GM18873 (cell line): ENCODE data around the gene CLTB.
"Not testable (repeated sequence)": the region's sequence is repeated elsewhere in the genome, so short reads cannot be mapped to it uniquely, and the experiment has no call there.

ENCODE experiments used
- ATAC-seq: cut with Tn5 transposase; IDR thresholded peaks from one replicate; pipeline ENCODE4 v1.9.1; 2021; ENCODE audit warnings: mild to moderate bottlenecking, moderate library complexity, moderate number of reproducible peaks; ENCODE audit not compliant: unreplicated experiment, low FRiP score

CLTB gene

DNA sequence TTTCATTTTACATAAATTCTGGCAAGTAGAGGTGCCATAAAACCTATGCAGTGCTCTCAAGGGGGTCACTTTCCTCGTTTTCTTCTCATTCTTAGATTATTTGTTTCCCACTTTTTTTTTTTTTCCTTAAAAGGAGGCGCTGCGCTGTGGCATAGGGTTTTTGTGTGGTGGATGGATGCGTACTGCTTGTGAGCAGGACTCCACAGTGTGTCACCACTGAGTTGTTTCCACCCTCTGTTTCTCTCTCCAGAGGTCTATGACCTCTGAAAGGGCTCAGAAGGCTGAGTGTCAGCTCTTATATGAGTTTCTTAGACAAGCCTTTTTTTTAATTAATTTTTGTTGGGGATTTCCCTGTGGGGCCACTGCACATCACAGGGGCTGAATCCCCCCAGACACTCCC, 13.6 kb upstream of the CLTB start:
- ATAC-seq: no peak

DNA sequence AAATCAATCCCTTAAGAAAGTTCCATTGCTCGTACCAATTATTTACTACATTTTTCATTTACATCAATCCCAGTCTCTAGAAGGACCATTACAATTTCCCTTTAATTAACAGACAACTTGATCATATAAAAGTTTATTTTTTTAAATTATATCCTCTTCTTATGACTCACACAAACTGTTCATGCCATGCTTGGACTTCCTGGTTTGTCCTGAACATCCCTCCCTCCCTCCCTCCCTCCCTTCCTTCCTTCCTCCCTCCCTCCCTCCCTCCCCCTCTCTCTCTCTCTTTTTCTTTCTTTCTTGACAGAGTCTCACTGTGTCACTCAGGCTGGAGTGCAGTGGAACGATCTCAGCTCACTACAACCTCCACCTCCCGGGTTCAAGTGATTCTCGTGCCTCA, 11.6 kb upstream of the CLTB start:
- no peak for ATAC-seq

DNA sequence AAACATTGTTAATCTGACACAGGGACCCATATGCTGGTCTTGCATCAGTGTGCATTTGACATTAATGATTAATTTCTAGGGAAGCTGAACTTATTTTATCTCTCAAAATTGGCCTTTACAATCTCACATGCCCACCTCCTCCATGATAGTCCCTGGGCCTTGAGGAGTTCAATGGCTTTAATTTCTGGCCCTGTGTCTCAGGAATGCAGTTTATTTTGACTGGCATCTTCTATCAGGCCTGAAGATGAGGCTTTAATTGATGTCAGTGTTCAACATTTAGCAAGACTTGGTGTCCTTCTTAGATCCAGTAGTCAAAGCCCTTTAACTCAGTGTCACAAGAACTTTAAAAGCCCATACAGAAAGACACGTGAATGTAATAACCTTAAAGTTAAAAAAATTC, 10.5 kb upstream of the CLTB start:
- ATAC-seq: no peak

DNA sequence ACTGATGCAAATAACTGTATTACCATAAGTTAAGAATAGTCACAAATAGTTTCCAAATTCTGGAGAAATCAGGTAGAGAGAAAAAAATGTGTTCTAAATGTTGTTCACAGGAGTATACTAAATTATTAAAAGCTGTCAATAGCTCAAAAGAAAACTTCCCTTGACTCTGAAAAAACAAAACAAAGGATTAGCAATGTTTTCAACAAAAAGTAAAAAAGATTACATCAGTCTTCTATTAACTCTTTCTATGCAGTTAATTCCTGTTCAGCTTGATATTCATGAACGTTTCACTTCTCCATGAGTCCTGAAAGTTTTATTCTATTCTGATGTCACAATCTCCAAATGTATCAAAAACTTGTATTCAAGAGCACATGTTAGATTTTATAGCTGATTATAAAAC, 9.5 kb upstream of the CLTB start:
- no peak for ATAC-seq

DNA sequence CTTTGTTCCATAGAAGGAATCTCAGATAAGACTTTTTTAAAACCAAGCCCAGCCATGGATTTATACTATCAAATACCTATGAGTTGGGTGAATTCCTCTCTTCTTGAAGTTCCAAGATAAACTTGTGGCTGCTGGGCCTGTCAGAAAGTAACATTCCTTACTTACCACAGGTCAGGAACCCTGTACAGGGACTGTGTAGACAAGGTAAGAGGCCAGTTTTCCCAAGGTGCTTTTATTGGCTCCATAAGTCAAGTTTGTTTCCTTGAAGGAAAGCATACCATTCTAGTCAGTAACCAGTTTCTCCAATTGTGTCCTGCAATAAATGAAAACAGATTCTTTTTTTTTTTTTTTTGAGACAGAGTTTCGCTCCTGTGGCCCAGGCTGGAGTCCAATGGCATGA, 8.8 kb upstream of the CLTB start:
- ATAC-seq: no peak

DNA sequence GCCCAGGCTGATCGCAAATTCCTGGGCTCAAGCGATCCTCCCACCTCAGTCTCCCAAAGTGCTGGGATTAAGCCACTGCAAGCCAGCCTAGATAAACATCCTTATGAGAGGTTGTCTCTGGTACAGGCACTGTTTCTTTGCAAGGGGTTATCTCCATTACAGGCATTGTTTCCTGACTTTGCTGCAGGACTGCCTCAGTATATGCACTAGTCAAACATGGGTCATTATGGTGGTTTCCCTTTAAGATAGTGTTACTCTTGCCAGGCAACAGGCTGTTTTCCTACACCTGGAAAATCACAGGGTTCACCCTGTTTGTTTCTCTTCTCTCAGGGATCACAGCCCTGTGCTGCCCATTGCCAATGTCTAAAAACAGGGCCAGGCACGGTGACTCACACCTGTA, 7.8 kb upstream of the CLTB start:
- no peak for ATAC-seq

DNA sequence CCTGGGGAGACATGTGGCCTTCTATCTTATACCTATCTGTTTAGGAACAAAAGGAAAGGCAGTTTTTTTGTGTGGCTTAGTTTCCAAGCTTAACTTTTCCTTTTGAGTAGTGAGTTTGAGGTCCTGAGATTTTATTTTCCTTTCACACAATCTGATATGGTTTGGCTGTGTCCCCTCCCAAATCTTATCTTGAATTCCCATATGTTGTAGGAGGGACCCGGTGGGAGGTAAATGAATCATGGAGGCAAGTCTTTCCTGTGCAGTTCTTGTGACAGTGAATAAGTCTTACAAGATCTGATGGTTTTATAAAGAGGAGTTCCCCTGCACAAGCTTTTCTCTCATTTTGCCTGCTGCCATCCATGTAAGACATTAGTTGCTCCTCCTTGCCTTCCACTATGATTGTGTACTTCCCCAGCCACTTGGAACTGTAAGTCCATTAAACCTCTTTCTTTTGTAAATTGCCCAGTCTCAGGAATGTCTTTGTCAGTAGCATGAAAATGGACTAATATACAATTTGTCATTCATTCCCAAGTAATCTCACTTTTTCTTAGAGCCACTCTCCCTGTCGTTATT, 4.7 kb upstream of the CLTB start:
- no peak for ATAC-seq

DNA sequence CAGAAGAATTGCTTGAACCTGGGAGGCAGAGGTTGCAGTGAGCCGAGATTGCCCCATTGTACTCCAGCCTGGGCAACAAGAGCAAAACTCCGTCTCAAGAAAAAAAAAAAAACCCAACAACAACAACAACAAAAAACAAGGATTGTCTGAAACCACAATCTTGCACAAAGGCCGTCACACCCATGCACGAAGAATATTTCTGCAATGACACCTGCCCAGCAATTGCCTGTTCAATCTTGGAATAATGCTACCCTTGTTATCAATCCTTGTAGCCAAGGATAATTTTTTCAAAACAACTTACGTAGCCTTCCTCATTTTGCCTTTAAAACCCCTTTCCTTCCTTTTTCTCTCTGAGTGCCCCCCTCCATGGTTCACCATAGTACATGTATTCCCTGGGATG, 3.7 kb upstream of the CLTB start:
- ATAC-seq: no peak

DNA sequence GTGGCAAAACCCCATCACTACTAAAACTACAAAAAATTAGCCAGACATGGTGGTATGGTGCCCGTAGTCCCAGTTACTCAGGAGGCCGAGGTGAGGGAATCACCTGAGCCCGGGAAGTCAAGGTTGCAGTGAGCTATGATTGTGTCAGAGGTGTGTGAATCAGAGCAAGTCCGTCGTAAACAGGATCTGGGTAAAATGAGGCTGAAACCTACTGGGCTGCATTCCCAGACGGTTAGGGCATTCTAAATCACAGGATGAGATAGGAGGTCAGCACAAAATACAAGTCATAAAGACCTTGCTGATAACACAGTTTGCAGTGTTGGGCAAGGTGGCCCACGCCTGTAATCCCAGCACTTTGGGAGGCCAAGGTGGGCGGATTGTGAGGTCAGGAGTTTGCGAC, 1.9 kb upstream of the CLTB start:
- ATAC-seq: no peak

DNA sequence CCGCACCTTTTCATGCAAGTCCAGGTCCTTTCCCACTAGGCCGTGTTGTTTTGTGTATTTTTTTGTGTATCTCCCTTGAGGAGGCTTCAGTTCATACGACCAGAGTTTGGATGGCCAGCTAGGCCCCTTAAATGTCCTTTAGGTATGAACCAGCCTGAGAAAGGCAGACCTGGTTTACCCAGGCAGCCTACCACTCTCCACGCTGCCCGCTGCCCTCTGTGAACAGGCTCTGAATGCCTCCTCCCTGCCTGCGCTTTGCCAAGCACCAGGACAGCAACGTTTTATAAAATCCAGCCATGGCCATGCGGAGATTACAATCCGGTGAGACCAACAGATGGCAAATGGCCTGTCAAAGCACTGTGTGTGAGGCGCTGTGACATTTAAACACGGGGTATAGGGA, 626 bp upstream of the CLTB start:
- ATAC-seq: no peak

DNA sequence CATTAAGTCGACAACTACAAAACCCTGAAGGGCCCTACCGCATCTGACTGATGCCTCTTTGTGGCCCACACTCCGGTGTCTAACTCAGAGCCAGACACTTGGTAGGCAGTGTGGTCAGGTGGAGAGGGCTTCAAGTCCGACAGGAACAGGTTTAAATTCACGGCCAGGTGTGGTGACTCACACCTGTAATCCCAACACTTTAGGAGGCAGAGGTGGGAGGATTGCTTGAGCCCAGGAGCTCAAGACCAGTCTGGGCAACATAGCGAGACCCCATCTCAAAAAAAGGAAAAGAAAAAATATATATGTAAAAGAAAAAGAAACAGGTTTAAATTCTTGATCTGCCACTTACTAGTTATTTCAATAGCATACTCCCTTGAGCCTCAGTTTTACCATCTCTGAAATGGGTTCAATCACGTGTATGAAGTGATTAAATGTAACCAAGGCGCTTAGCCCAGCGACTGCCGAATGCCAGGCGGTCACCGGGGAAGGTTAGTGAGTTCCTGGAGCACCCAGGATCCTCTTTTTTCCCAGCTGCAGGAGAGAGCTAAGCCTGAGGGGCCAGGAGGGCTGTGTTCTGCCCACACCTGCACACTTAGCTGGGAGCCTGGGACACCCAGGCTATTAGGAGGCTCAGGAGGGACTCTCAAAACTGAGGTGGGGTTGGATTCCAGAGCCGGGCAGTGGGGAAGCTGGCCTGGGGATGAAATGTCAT, 943 bp downstream of the CLTB start:
- no peak for ATAC-seq

DNA sequence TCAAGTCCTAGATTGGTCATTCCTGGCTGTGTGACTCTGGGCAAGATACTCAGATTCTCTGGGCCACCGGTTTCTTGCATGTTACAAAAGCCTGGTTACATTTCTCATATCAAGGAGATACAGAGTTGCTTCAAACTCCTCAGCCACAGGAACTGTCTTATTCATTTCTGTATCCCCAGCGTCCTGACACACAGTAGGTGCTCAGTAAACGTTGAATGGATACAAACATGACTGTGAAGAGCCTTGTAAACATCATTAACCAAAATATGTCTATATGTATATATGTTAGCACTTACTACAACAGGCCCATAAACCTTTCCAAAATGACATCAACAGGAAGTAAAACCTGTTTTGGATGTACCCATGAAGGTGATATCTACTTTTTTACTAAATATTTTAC, 1.6 kb downstream of the CLTB start:
- ATAC-seq: no peak

DNA sequence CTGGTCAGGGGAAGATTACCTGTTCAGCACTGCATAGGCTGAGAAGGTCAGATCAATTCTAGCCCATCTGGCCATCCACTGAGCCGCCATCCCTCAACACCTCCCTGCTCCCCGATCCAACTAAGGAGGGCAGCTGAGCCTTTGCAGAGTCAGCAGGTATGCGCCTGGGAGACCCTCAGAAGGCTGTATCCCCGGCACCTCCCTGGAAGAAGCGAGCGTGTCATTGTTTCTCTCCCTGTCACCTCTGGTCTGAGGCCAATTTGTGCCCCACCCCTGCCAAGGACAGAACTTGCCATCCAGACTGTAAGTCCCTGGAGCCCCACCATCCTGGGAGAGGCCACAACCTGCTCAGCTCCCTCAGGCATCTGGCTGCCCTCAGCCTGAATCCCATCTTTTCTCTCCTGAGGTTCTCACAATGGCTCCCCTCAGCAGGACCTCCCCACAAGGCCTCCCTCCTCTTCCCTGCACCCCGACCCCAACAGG, 2.6 kb downstream of the CLTB start:
- ATAC-seq: no peak

DNA sequence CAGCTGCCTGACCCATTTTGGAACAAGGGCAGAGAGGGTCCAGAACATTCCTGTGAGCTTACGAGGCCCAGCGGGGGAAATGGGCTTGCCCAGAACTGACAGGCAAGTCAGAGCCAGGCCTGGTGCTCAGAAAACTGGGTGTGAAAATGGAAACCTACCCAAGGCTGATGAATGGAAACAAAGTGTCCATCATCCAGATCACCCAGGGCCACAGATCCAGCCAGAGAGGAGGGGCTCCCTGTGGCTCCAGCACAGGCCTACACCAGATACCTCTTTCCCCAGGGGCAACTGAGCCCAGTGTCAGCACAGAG, 3.1 kb downstream of the CLTB start:
- ATAC-seq: no peak

DNA sequence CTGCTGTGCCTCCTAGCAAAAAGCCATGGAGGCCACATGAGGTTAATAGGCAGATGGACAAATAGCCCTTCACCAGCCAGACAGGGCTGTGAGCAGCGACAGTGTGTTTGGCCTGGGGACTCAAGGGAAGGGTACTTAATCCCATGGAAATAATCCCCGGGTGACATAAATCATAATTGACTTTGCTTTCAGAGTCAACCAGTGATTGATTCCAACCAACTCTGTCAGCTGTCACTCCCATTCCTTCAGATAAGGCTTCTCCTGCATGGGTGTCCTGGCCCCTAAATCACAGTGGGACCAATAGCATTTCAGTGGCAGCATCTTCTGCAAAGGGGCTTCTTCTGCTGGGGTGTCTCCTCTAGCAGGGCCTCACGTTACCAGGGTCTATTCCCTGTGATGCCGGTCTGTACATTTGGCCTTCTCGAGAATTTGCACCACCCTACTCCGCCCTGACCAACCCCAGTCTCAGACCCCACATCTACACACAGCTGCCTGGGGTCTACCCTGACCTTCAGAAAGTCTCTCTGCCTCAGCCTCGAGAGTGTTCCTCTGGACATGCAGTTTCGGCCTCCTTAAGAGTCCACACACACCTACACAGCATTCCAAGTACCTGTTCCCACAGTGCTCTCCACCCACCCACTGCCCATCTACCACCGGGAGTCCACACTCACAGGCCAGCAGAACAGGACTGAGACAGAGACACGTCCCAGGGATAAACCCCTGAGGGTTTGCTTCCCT, 3.7 kb downstream of the CLTB start:
- no peak for ATAC-seq

DNA sequence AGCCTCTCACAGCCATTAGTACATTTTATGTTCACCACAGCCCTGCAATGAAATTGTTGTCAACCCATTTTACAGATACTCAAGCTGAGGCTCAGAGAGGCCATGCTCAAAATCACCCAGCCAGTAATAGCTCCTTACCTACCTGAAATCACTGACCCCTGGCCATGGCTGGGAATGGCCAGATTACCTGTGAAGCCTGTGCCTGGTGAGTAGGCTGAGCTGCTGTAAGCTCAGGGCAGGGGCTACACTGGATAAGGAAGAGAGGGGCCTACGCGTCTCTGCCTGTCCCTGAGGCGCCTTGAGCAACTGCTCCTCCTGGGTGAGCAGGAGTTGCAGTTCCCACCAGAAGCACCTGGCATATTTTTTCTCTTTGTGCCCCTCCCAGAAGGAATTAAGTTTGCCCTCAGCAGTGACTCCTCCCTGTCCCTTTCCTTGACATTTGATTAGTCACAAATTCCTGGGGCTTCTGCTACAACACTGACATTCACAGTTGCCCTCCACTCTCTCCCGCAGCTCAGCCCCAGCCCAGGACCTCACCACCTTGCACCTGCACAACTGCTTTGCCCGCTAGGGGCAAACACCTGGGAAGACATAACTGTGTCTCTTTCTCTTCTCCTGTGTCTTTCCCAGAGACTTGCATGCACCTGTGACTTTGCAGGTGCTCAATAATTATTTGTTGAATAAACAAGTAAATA, 5.7 kb downstream of the CLTB start:
- no peak for ATAC-seq

DNA sequence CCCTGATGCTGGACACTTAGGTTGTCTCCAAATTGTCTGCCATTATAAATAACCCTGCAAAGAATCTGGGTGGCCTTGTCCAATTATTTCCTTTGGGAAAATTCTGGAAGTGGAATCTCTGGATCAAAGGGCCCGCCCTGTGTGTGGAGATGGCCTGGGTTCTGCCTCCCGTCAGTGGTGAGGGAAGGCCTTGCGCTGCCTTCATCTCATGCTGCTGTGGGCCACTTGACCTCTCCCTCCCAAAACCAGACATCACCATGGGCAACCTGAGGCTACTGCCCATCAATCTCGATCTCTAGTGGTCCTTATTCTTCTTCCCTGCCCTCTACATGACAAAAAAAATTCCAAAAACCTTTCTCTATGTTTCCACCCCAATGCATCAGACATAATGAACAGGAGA, 6.6 kb downstream of the CLTB start:
- no peak for ATAC-seq

DNA sequence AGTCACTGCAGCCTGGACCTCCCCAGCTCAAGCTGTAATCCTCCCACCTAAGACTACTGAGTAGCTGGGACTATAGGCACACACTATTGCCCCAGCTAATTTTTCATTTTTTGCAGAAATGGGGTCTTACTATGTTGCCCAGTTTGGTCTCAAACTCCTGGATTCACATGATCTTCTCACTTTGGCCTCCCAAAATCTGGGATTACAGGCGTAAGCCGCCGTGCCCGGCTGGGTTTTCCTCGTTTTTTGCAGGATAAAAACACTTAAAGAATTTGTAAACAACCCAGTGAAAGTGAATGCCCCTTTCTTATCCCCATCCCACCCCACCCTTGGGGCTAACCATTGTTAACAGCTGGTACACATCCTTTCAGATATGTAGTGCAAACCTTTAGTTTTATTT, 7.7 kb downstream of the CLTB start:
- no peak for ATAC-seq

DNA sequence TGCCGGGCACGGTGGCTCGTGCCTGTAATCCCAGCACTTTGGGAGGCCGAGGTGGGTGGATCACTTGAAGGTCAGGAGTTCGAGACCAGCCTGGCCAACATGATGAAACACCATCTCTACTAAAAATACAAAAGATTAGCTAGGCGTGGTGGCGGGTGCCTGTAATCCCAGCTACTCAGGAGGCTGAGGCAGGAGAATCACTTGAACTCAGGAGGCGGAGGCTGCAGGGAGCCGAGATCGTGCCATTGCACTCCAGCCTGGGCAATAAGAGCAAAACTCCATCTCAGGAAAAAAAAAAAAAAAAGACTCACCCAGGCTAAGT, 8.1 kb downstream of the CLTB start:
- ATAC-seq: not testable (repeated sequence)

DNA sequence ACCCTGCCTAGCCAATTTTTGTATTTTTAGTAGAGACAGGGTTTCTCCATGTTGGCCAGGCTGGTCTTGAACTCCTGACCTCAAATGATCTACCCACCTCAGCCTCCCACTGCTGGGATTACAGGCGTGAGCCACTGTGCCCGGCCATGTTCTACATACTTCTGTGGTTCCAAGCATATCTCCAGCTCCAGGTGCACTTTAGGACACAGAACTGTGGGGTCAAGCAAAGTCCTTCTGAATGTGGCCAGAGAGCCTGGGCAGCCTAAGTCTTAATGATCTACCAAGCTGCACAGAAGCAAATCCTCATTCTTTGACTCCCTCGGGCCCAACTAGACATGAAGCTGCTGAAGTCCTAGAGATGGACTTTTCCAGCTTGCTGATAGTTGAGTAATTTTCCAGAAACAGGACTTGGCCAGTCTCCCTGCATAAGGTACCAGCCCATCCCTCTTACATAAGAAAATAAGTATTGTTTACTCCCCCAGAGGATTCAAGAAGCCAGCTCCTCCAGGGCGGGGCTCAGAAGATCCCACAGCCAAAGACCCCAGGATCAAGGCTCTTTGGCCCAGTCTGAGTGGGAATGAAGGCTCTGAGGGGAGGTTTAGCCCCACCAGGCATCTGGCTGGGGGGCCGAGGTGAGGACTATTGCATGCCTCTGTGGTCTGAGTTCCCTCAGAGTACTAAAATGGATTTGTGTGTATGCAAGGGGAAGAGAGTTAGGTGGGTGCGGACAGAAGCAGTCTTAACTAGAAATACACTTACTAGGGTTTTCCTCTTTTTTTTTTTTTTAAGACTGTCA, 8.7 kb downstream of the CLTB start:
- ATAC-seq: no peak
